Stimulated activated naive CD8-positive, alpha-beta T cell treated with anti-CD3 and anti-CD28 coated beads, Interleukin-15, Interleukin-2, amounts not matched to agents 100 ng/mL and 50 ng/mL, for 24 hours (primary cell): ENCODE data around the gene MGAT5.

ENCODE experiments used
- H3K27ac Mint-ChIP-seq: one replicate; pipeline ENCODE4 v1.8.0; 2021; ENCODE audit warnings: mild to moderate bottlenecking, mixed read lengths
- H3K27me3 Mint-ChIP-seq: one replicate; pipeline ENCODE4 v1.8.0; 2021; ENCODE audit warnings: mixed read lengths
- H3K36me3 Mint-ChIP-seq: one replicate; pipeline ENCODE4 v1.8.0; 2021; ENCODE audit warnings: low read depth, mixed read lengths
- H3K4me1 Mint-ChIP-seq: one replicate; pipeline ENCODE4 v1.8.0; 2021; ENCODE audit warnings: low read depth, mixed read lengths
- H3K4me3 Mint-ChIP-seq: one replicate; pipeline ENCODE4 v1.8.0; 2021; ENCODE audit warnings: mild to moderate bottlenecking, mixed read lengths
- H3K9me3 Mint-ChIP-seq: one replicate; pipeline ENCODE4 v1.8.0; 2021; ENCODE audit warnings: mixed read lengths

Gene MGAT5

GRCh38 chr2:134411828-134412638, 158.2 kb downstream of the MGAT5 start:
- H3K4me1 Mint-ChIP-seq: peaks cover 45% of the 10 kb centered on the region
- no peak overlapping the region for H3K27ac Mint-ChIP-seq
- no peak overlapping the region for H3K4me3 Mint-ChIP-seq
- peaks cover 13% of the 10 kb centered on the region for H3K36me3 Mint-ChIP-seq
- H3K27me3 Mint-ChIP-seq: no peaks in the 10 kb centered on the region
- no peaks in the 10 kb centered on the region for H3K9me3 Mint-ChIP-seq

GRCh38 chr2:134412639-134412999, 158.7 kb downstream of the MGAT5 start:
- Mint-ChIP-seq H3K27ac (no peak overlapping the region), H3K9me3 (no peaks in the 10 kb centered on the region), H3K4me1 (peaks cover 43% of the 10 kb centered on the region), H3K36me3 (peaks cover 17% of the 10 kb centered on the region), H3K4me3 (no peak overlapping the region), H3K27me3 (no peaks in the 10 kb centered on the region)

- Mint-ChIP-seq H3K36me3 (peaks cover 17% of the 10 kb centered on the region), H3K9me3 (no peaks in the 10 kb centered on the region), H3K4me1 (peaks cover 36% of the 10 kb centered on the region), H3K27me3 (no peaks in the 10 kb centered on the region), H3K27ac (no peak overlapping the region), H3K4me3 (no peak overlapping the region)
These were observed 159.6 kb downstream of the MGAT5 start for GRCh38 chr2:134413430-134413829.

- no peaks in the 10 kb centered on the region for H3K9me3 Mint-ChIP-seq
These were observed 160.0 kb downstream of the MGAT5 start for GRCh38 chr2:134413912-134414311.

GRCh38 chr2:134416018-134416417, 162.1 kb downstream of the MGAT5 start:
- Mint-ChIP-seq H3K27me3 (no peaks in the 10 kb centered on the region), H3K27ac (no peak overlapping the region), H3K4me1 (peaks cover 13% of the 10 kb centered on the region), H3K9me3 (no peaks in the 10 kb centered on the region), H3K36me3 (peaks cover 17% of the 10 kb centered on the region), H3K4me3 (no peak overlapping the region)

More at GRCh38 chr2:134413912-134414311, 160.0 kb downstream of the MGAT5 start:
- peaks cover 33% of the 10 kb centered on the region for H3K4me1 Mint-ChIP-seq
- peaks cover 17% of the 10 kb centered on the region for H3K36me3 Mint-ChIP-seq
- H3K27me3 Mint-ChIP-seq: no peaks in the 10 kb centered on the region
- no peak overlapping the region for H3K4me3 Mint-ChIP-seq
- H3K27ac Mint-ChIP-seq: no peak overlapping the region

GRCh38 chr2:134416637-134417036, 162.8 kb downstream of the MGAT5 start:
- Mint-ChIP-seq H3K4me1 (peaks cover 7% of the 10 kb centered on the region), H3K9me3 (no peaks in the 10 kb centered on the region), H3K27me3 (no peaks in the 10 kb centered on the region), H3K4me3 (no peak overlapping the region), H3K36me3 (peaks cover 17% of the 10 kb centered on the region), H3K27ac (no peak overlapping the region)

- Mint-ChIP-seq H3K27me3 (no peaks in the 10 kb centered on the region), H3K36me3 (peaks cover 17% of the 10 kb centered on the region), H3K4me1 (no peaks in the 10 kb centered on the region), H3K27ac (no peak overlapping the region), H3K4me3 (no peak overlapping the region), H3K9me3 (no peaks in the 10 kb centered on the region)
These were observed 164.2 kb downstream of the MGAT5 start for GRCh38 chr2:134417968-134418582.

GRCh38 chr2:134420259-134420658, 166.4 kb downstream of the MGAT5 start:
- H3K9me3 Mint-ChIP-seq: no peaks in the 10 kb centered on the region
- H3K27ac Mint-ChIP-seq: no peak overlapping the region
- peaks cover 15% of the 10 kb centered on the region for H3K36me3 Mint-ChIP-seq
- no peak overlapping the region for H3K4me3 Mint-ChIP-seq
- H3K4me1 Mint-ChIP-seq: no peaks in the 10 kb centered on the region
- no peaks in the 10 kb centered on the region for H3K27me3 Mint-ChIP-seq

- H3K36me3 Mint-ChIP-seq: peaks cover 22% of the 10 kb centered on the region
- H3K27me3 Mint-ChIP-seq: no peaks in the 10 kb centered on the region
- H3K4me1 Mint-ChIP-seq: peaks cover under 1% of the 10 kb centered on the region
- H3K9me3 Mint-ChIP-seq: no peaks in the 10 kb centered on the region
- no peak overlapping the region for H3K27ac Mint-ChIP-seq
- H3K4me3 Mint-ChIP-seq: no peak overlapping the region
These were observed 167.0 kb downstream of the MGAT5 start for GRCh38 chr2:134420920-134421319.

- Mint-ChIP-seq H3K4me1 (peaks cover 4% of the 10 kb centered on the region), H3K9me3 (no peaks in the 10 kb centered on the region), H3K27me3 (no peaks in the 10 kb centered on the region), H3K36me3 (peaks cover 26% of the 10 kb centered on the region), H3K27ac (no peak overlapping the region), H3K4me3 (no peak overlapping the region)
These were observed 167.9 kb downstream of the MGAT5 start for GRCh38 chr2:134421556-134422328.

GRCh38 chr2:134425724-134426496, 172.0 kb downstream of the MGAT5 start:
- peaks cover 22% of the 10 kb centered on the region for H3K36me3 Mint-ChIP-seq
- H3K4me1 Mint-ChIP-seq: peaks cover 4% of the 10 kb centered on the region
- H3K4me3 Mint-ChIP-seq: no peak overlapping the region
- no peak overlapping the region for H3K27ac Mint-ChIP-seq
- no peaks in the 10 kb centered on the region for H3K9me3 Mint-ChIP-seq
- no peaks in the 10 kb centered on the region for H3K27me3 Mint-ChIP-seq

GRCh38 chr2:134426721-134427120, 172.8 kb downstream of the MGAT5 start:
- Mint-ChIP-seq H3K4me3 (no peak overlapping the region), H3K9me3 (no peaks in the 10 kb centered on the region), H3K4me1 (peaks cover 4% of the 10 kb centered on the region), H3K27ac (no peak overlapping the region), H3K27me3 (no peaks in the 10 kb centered on the region), H3K36me3 (peaks cover 26% of the 10 kb centered on the region)

- Mint-ChIP-seq H3K4me1 (peaks cover 4% of the 10 kb centered on the region), H3K27me3 (no peaks in the 10 kb centered on the region), H3K9me3 (no peaks in the 10 kb centered on the region), H3K27ac (no peak overlapping the region), H3K4me3 (no peak overlapping the region), H3K36me3 (peaks cover 40% of the 10 kb centered on the region)
These were observed 176.0 kb downstream of the MGAT5 start for GRCh38 chr2:134429886-134430285.

- Mint-ChIP-seq H3K36me3 (peaks cover 34% of the 10 kb centered on the region), H3K9me3 (no peaks in the 10 kb centered on the region), H3K27me3 (no peaks in the 10 kb centered on the region), H3K27ac (no peak overlapping the region), H3K4me1 (no peaks in the 10 kb centered on the region), H3K4me3 (no peak overlapping the region)
These were observed 178.1 kb downstream of the MGAT5 start for GRCh38 chr2:134431838-134432434.
